Osteocyte (in vitro differentiated cells): ENCODE measurements around the gene RPTOR. TPM values are rescaled to one million over a fixed set of nuclear protein-coding genes. Genes with fewer than 3 reads are reported as not detected.

ENCODE experiments used
- DNase-seq: peaks from one replicate; pipeline ENCODE4 v3.0.0; 2021; ENCODE audit warnings: mixed read lengths; ENCODE audit not compliant: unreplicated experiment; ENCODE audit errors: extremely low spot score
- H3K27ac Mint-ChIP-seq: one replicate; pipeline ENCODE4 v1.8.0; 2021; ENCODE audit warnings: mild to moderate bottlenecking, mixed read lengths; ENCODE audit not compliant: unreplicated experiment
- H3K27me3 Mint-ChIP-seq: one replicate; pipeline ENCODE4 v1.8.0; 2021; ENCODE audit warnings: mixed read lengths; ENCODE audit not compliant: unreplicated experiment
- H3K36me3 Mint-ChIP-seq: one replicate; pipeline ENCODE4 v1.8.0; 2021; ENCODE audit warnings: mixed read lengths; ENCODE audit not compliant: unreplicated experiment
- H3K4me1 Mint-ChIP-seq: one replicate; pipeline ENCODE4 v1.8.0; 2021; ENCODE audit warnings: mixed read lengths; ENCODE audit not compliant: unreplicated experiment
- H3K4me3 Mint-ChIP-seq: one replicate; pipeline ENCODE4 v1.8.0; 2021; ENCODE audit warnings: mild to moderate bottlenecking, moderate library complexity, mixed read lengths; ENCODE audit not compliant: unreplicated experiment
- H3K9me3 Mint-ChIP-seq: one replicate; pipeline ENCODE4 v1.8.0; 2021; ENCODE audit warnings: mixed read lengths; ENCODE audit not compliant: unreplicated experiment
- total RNA-seq: library from RNA; stranded (reverse); gene quantifications from 2 replicates; pipeline ENCODE4 v1.2.1, GENCODE V29; 2021
- TF ChIP-seq, protein P1 (sequence below): fragments of 200-600 bp; sonication (generic); IDR thresholded peaks from 2 replicates; pipeline ENCODE4 v1.5.0; 2021; ENCODE audit warnings: antibody characterized with exemption, mild to moderate bottlenecking, moderate library complexity

RPTOR gene
- total RNA-seq, 1 donor from 2014 or later, result 36.0 TPM

- TF ChIP-seq, protein P1, sequence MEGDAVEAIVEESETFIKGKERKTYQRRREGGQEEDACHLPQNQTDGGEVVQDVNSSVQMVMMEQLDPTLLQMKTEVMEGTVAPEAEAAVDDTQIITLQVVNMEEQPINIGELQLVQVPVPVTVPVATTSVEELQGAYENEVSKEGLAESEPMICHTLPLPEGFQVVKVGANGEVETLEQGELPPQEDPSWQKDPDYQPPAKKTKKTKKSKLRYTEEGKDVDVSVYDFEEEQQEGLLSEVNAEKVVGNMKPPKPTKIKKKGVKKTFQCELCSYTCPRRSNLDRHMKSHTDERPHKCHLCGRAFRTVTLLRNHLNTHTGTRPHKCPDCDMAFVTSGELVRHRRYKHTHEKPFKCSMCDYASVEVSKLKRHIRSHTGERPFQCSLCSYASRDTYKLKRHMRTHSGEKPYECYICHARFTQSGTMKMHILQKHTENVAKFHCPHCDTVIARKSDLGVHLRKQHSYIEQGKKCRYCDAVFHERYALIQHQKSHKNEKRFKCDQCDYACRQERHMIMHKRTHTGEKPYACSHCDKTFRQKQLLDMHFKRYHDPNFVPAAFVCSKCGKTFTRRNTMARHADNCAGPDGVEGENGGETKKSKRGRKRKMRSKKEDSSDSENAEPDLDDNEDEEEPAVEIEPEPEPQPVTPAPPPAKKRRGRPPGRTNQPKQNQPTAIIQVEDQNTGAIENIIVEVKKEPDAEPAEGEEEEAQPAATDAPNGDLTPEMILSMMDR, result no peak
- no peak overlapping the region for H3K27ac Mint-ChIP-seq
- H3K36me3 Mint-ChIP-seq, result peaks cover 26% of the 10 kb centered on the region
- H3K9me3 Mint-ChIP-seq, result no peaks in the 10 kb centered on the region
- no peak overlapping the region for H3K4me3 Mint-ChIP-seq
- H3K4me1 Mint-ChIP-seq, result peaks cover 10% of the 10 kb centered on the region
- no peaks in the 10 kb centered on the region for H3K27me3 Mint-ChIP-seq
- DNase-seq, result no peak
These were observed 364.1 kb downstream of the RPTOR start for GRCh38 chr17:80908776-80909175.

DNA sequence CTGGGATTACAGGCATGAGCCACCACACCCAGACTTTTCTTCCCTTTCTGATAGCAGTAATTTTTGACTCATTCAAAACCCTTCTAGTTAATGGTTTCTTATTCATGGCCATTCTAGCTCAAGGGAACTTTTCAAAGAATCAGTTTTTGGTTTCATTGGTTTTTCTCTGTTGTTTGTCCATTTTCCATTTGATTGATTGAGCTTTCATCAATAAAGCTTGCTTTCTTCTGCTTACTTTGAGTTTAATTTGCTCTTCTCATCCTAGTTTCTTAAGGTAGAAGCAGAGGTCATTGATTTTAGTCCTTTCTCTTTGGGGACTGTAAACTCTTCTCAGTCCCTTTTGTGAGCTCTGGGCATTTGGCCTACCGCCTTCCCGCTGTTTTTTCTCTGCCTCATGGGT lies 365.0 kb downstream of the RPTOR start:
- Mint-ChIP-seq H3K27ac (no peak overlapping the region), H3K4me3 (no peak overlapping the region), H3K36me3 (peaks cover 24% of the 10 kb centered on the region), H3K27me3 (no peaks in the 10 kb centered on the region), H3K9me3 (no peaks in the 10 kb centered on the region), H3K4me1 (peaks cover 7% of the 10 kb centered on the region)
- no peak for DNase-seq
- TF ChIP-seq, protein P1, result no peak

- Mint-ChIP-seq H3K36me3 (peaks cover 24% of the 10 kb centered on the region), H3K4me3 (no peak overlapping the region), H3K4me1 (peaks cover 3% of the 10 kb centered on the region), H3K27ac (no peak overlapping the region), H3K9me3 (no peaks in the 10 kb centered on the region), H3K27me3 (no peaks in the 10 kb centered on the region)
- TF ChIP-seq, protein P1, result no peak
- no peak for DNase-seq
These were observed 365.4 kb downstream of the RPTOR start for GRCh38 chr17:80910043-80910442.

GRCh38 chr17:80912476-80912875 lies 367.8 kb downstream of the RPTOR start:
- Mint-ChIP-seq H3K27ac (no peak overlapping the region), H3K4me3 (no peak overlapping the region), H3K27me3 (no peaks in the 10 kb centered on the region), H3K36me3 (peaks cover 30% of the 10 kb centered on the region), H3K9me3 (no peaks in the 10 kb centered on the region), H3K4me1 (no peaks in the 10 kb centered on the region)
- TF ChIP-seq, protein P1, result no peak
- no peak for DNase-seq

DNA sequence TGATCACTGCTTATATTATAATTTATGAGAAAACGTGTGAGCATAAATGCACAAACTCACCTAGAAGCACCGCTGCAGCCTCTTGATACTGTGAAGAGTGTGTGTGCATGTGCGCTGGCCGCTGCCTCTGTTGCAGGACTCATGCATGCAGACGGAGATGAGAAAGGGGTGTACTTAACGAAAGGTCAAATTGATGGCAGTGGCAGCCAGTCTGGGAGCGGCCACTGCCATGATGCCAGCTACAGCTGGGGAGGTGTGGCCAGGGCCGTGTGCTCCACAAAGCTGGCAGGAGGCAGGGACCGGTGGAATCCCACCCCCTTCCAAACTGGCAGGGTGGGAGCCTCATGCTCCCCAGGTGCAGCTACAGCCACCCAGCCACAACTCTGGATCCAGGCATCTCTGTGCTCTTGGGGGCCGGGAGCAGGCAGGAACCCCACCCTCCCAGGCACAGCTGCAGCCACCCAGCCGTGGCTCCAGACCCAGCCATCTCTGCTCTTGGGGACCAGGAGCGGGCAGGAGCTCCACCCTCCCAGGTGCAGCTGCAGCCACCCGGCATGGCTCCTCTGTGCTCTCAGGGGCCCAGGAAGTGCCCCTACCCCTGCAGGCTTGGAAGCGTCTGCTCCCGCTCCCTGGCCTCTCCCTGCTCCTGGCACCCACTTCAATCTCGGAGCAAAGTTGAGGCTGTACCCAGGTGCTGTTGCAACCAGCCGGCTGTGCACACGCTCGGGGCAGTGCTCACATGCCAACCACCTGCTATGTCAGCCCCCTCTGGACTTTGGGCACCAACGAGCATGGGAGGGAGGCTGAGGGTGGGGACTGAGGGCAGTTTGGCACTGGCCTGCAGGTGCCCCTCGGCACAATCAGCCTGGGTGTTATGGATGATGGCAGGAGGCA lies 369.5 kb downstream of the RPTOR start:
- no peaks in the 10 kb centered on the region for H3K9me3 Mint-ChIP-seq
- no peak overlapping the region for H3K4me3 Mint-ChIP-seq
- H3K27me3 Mint-ChIP-seq, result no peaks in the 10 kb centered on the region
- TF ChIP-seq, protein P1, result no peak
- DNase-seq, result no peak
- H3K27ac Mint-ChIP-seq, result no peak overlapping the region
- H3K4me1 Mint-ChIP-seq, result peaks cover 2% of the 10 kb centered on the region
- peaks cover 22% of the 10 kb centered on the region for H3K36me3 Mint-ChIP-seq
